Stimulated activated CD4-positive, alpha-beta T cell treated with anti-CD3 and anti-CD28 coated beads, TNF-alpha, amount 100 ng/mL, for 48 hours (primary cell): ENCODE measurements around the gene NF1.
"Not testable (repeated sequence)": the region's sequence is repeated elsewhere in the genome, so short reads cannot be mapped to it uniquely, and the experiment has no call there.

Experiments used
- DNase-seq, 3 donors: peaks; one replicate each; pipeline ENCODE4 v3.0.0-alpha.2; 2020; ENCODE audit warnings: low read depth in 3 of 3

NF1 gene

GRCh38 chr17:31130286-31131224 is 35.8 kb downstream of the NF1 start:
- DNase-seq: no peak

DNA sequence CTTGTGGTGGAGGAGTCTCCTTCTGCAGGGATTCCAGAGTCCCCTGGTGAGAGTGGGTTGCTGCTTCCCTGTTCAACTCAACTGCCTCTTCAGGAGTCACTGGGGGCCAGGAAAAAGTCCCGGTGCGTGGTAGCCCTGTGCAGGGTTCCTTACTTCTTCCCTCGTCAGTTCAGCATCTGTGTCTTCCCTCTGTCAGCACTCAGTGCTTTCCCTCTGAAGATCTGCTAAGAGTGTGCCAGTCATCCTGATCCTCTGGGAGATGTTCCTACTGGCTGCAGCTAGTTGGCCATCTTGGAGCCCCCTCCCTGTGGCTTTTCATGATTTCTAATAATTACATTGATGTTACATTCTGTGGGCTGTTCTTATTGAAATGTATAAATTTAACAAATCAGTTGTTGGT is 36.5 kb downstream of the NF1 start:
- DNase-seq: no peak

GRCh38 chr17:31132977-31133376 is 38.2 kb downstream of the NF1 start:
- DNase-seq: no peak

- DNase-seq: no peak
Measured at GRCh38 chr17:31134576-31134975, 39.8 kb downstream of the NF1 start.

DNA sequence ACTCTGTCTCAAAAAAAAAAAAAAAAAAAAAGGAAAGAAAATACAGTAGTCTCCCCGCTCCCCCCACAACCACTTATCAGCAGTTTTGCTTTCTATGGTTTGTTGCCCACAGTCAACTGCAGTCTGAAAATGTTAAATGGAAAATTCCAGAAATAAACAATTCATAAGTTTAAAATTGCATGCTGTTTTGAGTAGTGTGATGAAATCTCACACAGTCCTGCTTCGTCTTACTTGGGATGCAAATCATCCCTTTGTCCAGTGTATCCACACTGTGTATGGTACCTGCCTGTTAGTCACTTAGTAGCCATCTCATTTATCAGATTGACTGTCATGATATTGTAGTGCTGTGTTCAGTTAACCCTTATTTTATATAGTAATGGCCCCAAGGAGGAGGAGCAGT is 41.5 kb downstream of the NF1 start:
- no peak for DNase-seq

DNA sequence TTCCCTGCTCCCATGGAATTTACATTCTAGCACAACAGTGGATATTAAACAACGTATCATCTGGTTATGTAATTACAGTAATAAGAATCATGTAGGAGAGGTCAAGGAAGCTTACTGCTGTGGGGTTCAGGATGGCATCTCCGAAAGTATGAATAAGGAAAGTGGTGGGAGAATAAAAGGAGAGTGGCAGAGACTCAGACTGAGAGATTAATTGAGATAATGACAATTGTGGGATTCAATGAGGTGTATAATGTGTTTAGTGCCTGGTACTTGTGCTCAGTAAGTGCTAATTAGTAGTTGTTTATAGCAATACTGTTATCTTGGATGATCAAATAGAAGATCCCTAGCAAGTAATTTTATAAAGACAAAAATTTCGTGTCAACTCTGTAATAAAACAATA is 45.3 kb downstream of the NF1 start:
- no peak for DNase-seq

GRCh38 chr17:31144428-31144827 is 49.7 kb downstream of the NF1 start:
- DNase-seq: no peak

DNA sequence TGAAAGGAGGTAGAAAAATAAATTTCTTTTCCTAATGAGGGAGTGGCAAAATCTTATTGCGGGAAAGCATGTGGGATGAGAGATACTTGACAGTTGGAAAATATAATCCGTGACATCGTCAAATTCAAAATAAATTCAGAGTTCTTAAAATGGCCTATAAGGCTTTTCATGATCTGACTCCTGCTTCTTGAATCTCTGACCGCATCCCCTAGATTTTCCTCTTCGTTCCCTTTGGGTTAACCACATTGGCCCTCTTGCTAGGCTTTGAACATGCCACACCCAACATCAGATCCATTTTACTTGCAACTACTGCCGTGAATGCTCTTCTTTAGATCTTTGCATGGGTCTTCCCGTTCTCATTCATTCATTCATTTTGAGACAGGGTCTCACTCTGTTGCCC is 50.1 kb downstream of the NF1 start:
- no peak for DNase-seq

- DNase-seq: no peak
Measured at GRCh38 chr17:31147507-31148202, 52.9 kb downstream of the NF1 start.

- no peak for DNase-seq
Measured at GRCh38 chr17:31148205-31148604, 53.4 kb downstream of the NF1 start.

GRCh38 chr17:31152271-31152670 is 57.5 kb downstream of the NF1 start:
- DNase-seq: no peak

DNA sequence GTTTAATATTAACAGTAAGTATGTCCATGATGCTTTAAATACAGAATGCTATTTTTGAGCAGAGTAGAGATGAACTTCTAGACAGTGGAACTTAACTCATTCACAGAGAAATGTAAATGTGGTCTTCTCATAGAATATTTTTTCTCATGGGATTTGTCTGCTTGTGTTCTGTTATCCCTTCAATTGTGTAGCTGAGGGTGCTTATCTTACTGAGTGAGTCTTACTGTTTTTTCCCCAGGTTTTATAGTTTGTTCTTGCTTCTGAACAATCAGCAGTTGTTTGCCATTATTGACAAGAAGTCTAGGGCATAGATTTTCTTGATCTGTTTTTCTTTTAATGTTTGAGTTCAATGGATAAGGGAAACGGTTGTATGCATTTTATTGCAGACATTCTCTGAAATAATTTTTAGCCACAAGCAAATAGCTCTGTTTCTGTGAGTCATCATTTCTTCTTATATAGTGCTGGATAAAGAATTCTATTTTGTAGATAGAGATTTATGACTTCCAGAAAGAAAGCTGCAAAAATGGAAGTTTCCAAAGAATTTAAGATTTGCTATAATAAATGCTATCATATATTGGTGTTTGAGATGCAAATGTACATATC is 60.5 kb downstream of the NF1 start:
- no peak for DNase-seq

GRCh38 chr17:31156326-31156725 is 61.5 kb downstream of the NF1 start:
- DNase-seq: no peak

DNA sequence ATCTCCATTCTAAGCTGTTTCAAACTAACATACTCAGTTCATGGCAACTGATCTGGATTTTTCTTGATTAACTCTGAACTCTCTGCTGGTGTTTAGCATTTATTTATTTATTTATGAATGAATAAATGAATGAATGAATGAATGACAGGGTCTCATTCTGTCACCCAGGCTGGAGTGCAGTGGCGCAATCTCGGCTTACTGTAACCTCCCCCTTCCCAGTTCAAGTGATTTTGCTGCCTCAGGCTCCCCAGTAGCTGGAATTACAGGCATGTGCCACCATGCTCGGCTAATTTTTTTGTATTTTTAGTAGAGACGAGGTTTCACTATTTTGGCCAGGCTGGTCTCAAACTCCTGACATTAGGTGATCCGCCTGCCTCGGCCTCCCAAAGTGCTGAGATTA is 62.1 kb downstream of the NF1 start:
- DNase-seq: not testable (repeated sequence)

DNA sequence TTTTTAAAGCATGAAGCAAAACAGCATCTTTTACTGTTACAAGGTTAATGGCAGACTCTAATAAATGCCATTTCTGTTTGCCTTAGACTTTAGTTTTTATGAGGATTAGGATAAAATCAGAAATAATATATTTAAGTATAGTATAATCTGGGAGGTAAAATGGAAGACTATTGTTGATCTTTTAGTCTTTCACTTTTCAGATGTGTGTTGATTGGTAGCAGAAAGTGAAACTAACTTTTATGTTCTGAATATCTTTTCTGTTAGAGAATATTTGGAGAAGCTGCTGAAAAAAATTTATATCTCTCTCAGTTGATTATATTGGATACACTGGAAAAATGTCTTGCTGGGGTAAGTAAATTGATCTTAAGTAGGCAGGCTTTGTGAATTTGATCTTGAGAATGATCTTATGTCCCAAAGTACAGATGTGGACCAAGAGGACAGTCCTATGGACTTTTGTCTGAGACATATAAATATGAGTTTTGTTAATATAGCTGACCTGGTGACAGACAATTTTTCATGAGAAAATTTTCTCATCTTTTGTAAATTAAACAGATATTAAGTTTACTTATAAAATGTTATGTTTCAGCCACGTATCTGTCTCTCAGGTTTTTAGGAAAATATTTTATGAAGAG is 64.1 kb downstream of the NF1 start:
- no peak for DNase-seq

DNA sequence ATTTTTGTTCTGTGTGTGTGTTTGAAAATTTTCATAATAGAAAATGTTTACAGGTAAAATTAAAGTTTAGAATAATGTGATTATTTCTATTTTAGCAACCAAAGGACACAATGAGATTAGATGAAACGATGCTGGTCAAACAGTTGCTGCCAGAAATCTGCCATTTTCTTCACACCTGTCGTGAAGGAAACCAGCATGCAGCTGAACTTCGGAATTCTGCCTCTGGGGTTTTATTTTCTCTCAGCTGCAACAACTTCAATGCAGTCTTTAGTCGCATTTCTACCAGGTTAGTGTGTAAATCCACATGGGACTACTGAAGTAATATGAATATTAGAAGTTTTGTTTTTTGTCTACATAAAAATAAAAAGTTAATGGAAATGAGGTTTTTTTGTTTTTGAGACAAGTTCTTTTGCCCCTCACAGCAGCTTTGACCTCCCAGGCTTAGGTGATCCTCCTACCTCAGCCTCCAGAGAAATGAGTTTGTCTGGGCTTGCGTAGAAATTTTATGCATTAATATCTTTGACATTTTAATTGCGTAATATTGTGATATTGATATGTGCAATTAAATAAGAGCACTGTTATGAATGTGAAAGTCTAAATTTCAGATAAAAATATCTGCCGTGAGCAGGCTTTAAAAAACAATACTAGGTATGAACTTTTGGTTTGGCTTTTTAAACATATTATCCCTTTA is 68.5 kb downstream of the NF1 start:
- DNase-seq: no peak

- DNase-seq: no peak
Measured at GRCh38 chr17:31167111-31167510, 72.3 kb downstream of the NF1 start.

- DNase-seq: no peak
Measured at GRCh38 chr17:31171701-31172100, 76.9 kb downstream of the NF1 start.

GRCh38 chr17:31172388-31172787 is 77.6 kb downstream of the NF1 start:
- no peak for DNase-seq

DNA sequence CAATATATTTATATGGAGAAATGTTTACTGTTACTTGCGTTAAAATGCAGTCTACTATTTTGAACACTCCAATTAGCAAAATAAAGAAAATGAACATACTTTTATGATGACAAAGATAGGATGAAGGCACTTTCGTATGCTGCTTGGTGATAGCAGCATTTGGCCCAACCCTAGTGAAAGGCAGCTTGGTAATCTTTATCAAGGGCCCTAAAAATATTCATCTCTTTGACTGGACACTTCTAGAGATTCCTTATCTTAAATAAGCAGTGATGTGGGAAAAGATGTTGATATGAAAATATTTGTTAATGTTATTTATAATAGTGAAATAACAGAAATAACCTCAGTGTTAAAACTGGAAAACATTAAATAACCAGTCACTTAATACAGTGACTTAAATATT is 79.4 kb downstream of the NF1 start:
- no peak for DNase-seq

DNA sequence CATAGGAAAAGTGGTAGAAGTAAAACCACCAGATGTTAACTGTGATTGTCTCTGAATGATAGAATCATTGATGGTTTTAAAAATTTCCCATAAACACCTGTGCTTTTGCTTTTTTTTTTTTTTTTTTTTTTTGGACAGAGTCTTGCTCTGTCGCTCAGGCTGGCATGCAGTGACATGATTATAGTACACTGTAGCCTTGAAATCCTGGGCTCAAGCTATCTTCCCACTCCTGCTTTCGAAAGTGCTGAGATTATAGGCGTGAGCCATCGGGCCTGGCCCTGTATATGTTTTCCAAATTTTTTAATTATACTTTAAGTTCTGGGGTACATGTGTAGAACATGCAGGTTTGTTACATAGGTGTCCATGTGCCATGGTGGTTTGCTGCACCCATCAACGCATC is 80.5 kb downstream of the NF1 start:
- DNase-seq: no peak

DNA sequence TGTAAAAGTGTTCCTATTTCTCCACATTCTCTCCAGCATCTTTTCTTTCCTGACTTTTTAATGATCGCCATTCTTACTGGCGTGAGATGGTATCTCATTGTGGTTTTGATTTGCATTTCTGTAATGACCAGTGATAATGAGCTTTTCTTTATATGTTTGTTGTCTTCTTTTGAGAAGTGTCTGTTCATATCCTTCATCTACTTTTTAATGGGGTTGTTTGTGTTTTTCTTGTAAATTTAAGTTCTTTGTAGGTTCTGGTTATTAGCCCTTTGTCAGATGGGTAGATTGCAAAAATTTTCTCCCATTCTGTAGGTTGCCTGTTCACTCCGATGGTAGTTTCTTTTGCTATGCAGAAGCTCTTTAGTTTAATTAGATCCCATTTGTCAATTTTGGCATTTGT is 81.4 kb downstream of the NF1 start:
- not testable (repeated sequence) for DNase-seq
